HepG2 (cell line): ENCODE measurements around the gene ZFAND2A. TPM values are rescaled to one million over a fixed set of nuclear protein-coding genes. Genes with fewer than 3 reads are reported as not detected.

Source experiments
- HBP1 ChIP-seq: IDR thresholded peaks from 2 replicates; pipeline ENCODE4 v1.6.1; 2016; ENCODE audit warnings: low read depth, control low read depth
- HDAC1 ChIP-seq: sonication (generic); formaldehyde crosslinking; IDR thresholded peaks from 2 replicates; pipeline ENCODE4 v1.5.1; 2020; ENCODE audit warnings: mild to moderate bottlenecking, missing genetic modification reagents
- HNRNPL ChIP-seq: fragments of 200-400 bp; formaldehyde crosslinking; IDR thresholded peaks from 2 replicates; pipeline ENCODE4 v1.6.1; 2017; ENCODE audit warnings: mild to moderate bottlenecking, low read depth, low read length
- KAT7 ChIP-seq: IDR thresholded peaks from 2 replicates; pipeline ENCODE4 v1.6.1; 2018; ENCODE audit warnings: borderline replicate concordance, missing compliant biosample characterization
- KDM5B ChIP-seq: sonication (generic); formaldehyde crosslinking; IDR thresholded peaks from 2 replicates; pipeline ENCODE4 v1.4.0; 2020; ENCODE audit warnings: missing genetic modification reagents, mild to moderate bottlenecking, borderline replicate concordance
- MIER2 ChIP-seq: IDR thresholded peaks from 2 replicates; pipeline ENCODE4 v1.6.1; 2016; ENCODE audit warnings: missing biosample characterization, missing genetic modification reagents
- MYPOP ChIP-seq: sonication (generic); formaldehyde crosslinking; IDR thresholded peaks from 2 replicates; pipeline ENCODE4 v1.8.1; 2023; ENCODE audit warnings: mild to moderate bottlenecking, moderate library complexity, missing genetic modification reagents
- PCBP1 ChIP-seq: fragments of 200-400 bp; formaldehyde crosslinking; IDR thresholded peaks from 2 replicates; pipeline ENCODE4 v1.6.1; 2017; ENCODE audit warnings: mild to moderate bottlenecking, low read depth, low read length, borderline replicate concordance
- PRMT3 ChIP-seq: sonication (generic); formaldehyde crosslinking; IDR thresholded peaks from 2 replicates; pipeline ENCODE4 v1.8.1; 2022; ENCODE audit warnings: low read depth, mild to moderate bottlenecking, moderate library complexity, missing genetic modification reagents, borderline replicate concordance
- RARG ChIP-seq: sonication (generic); formaldehyde crosslinking; IDR thresholded peaks from 2 replicates; pipeline ENCODE4 v1.4.0; 2020; ENCODE audit warnings: low read depth, mild to moderate bottlenecking, missing genetic modification reagents
- SP140L ChIP-seq: sonication (generic); formaldehyde crosslinking; IDR thresholded peaks from 2 replicates; pipeline ENCODE4 v1.4.0; 2020; ENCODE audit warnings: missing genetic modification reagents, borderline replicate concordance
- THAP9 ChIP-seq: sonication (generic); formaldehyde crosslinking; IDR thresholded peaks from 2 replicates; pipeline ENCODE4; 2020; ENCODE audit warnings: missing genetic modification reagents, mild to moderate bottlenecking, borderline replicate concordance
- ZBTB3 ChIP-seq: sonication (generic); formaldehyde crosslinking; IDR thresholded peaks from 2 replicates; pipeline ENCODE4 v1.4.0; 2020; ENCODE audit warnings: low read depth, mild to moderate bottlenecking, moderate library complexity, missing genetic modification reagents, borderline replicate concordance
- ZEB1 ChIP-seq: IDR thresholded peaks from 2 replicates; pipeline ENCODE4 v1.6.1; 2012; ENCODE audit warnings: mild to moderate bottlenecking, low read depth, inconsistent platforms; ENCODE audit not compliant: insufficient replicate concordance
- ZFP1 ChIP-seq: IDR thresholded peaks from 2 replicates; pipeline ENCODE4 v1.6.1; 2016
- ZMAT5 ChIP-seq: sonication (generic); formaldehyde crosslinking; IDR thresholded peaks from 2 replicates; pipeline ENCODE4 v1.5.0; 2020; ENCODE audit warnings: mild to moderate bottlenecking, low read depth, missing genetic modification reagents, borderline replicate concordance
- ZNF138 ChIP-seq: sonication (generic); formaldehyde crosslinking; IDR thresholded peaks from 2 replicates; pipeline ENCODE4 v1.5.0; 2020; ENCODE audit warnings: mild to moderate bottlenecking, low read depth, missing genetic modification reagents
- ZNF501 ChIP-seq: sonication (generic); formaldehyde crosslinking; IDR thresholded peaks from 2 replicates; pipeline ENCODE4 v1.5.1; 2020; ENCODE audit warnings: mild to moderate bottlenecking, moderate library complexity, missing genetic modification reagents
- ZNF512B ChIP-seq: sonication (generic); formaldehyde crosslinking; IDR thresholded peaks from 2 replicates; pipeline ENCODE4 v1.5.1; 2020; ENCODE audit warnings: missing genetic modification reagents, mild to moderate bottlenecking, borderline replicate concordance
- ZNF629 ChIP-seq: sonication (generic); formaldehyde crosslinking; conservative IDR thresholded peaks from 2 replicates; pipeline ENCODE4 v1.5.0; 2020; ENCODE audit warnings: missing genetic modification reagents
- ZNF709 ChIP-seq: sonication (generic); formaldehyde crosslinking; IDR thresholded peaks from 2 replicates; pipeline ENCODE4 v1.5.0; 2020; ENCODE audit warnings: mild to moderate bottlenecking, missing genetic modification reagents
- polyA plus RNA-seq, 8 experiments: library from polyadenylated mRNA; depleted of rRNA in 3 of 8; stranded (reverse) in 7 of 8; unstranded in 1 of 8; fragments of >200 nt; fragmentation: Illumina TruSeq in 4 of 8; extraction: Trizol in 4 of 8; gene quantifications; 2 replicates each; pipeline versions ENCODE4 v1.2.1 to v1.2.3, GENCODE V29; 2011 to 2016; ENCODE audit warnings: low read depth in 4 of 8, missing spikeins in 1 of 8, mixed read lengths in 1 of 8; ENCODE audit not compliant: insufficient read depth in 1 of 8
- total RNA-seq, 5 experiments: library from RNA; depleted of rRNA; stranded (reverse); fragments of >200 nt; fragmentation: Illumina TruSeq; extraction: Trizol; gene quantifications; 2 replicates each; pipeline ENCODE4 v1.2.3, GENCODE V29; 2016; ENCODE audit warnings: low read depth in 1 of 5

ZFAND2A gene
- total and polyA plus RNA-seq, 2 of the 13 experiments (the other 11 are each of a cell fraction or from before 2014, with no cell fraction given) = 140 to 153 TPM

- TF ChIP-seq HBP1 (CRISPR knock-in tag) (0 out of 2 replicates have a peak, but pooled peaks have one; percentile 7), ZNF501 (0 out of 2 replicates have a peak, but pooled peaks have one; percentile 3), RARG (CRISPR knock-in tag) (no peak), PCBP1 (0 out of 2 replicates have a peak, but pooled peaks have one; percentile 35), ZNF138 (CRISPR knock-in tag) (no peak), KDM5B (0 out of 2 replicates have a peak, but pooled peaks have one; percentile 1), ZNF709 (CRISPR knock-in tag) (peak; percentile 5; the same call in 1 of the 2 replicates), ZMAT5 (no peak), PRMT3 (CRISPR knock-in tag) (no peak), THAP9 (CRISPR knock-in tag) (no peak), ZNF629 (no peak), ZNF512B (CRISPR knock-in tag) (no peak), ZEB1 (no peak), KAT7 (peak; percentile 19; the same call in 1 of the 2 replicates), HNRNPL (0 out of 2 replicates have a peak, but pooled peaks have one; percentile 59), SP140L (CRISPR knock-in tag) (no peak), ZBTB3 (CRISPR knock-in tag) (0 out of 2 replicates have a peak, but pooled peaks have one; percentile 51), MIER2 (CRISPR knock-in tag) (peak; percentile 36; the same call in 1 of the 2 replicates), MYPOP (CRISPR knock-in tag) (0 out of 2 replicates have a peak, but pooled peaks have one; percentile 6), HDAC1 (no peak), ZFP1 (CRISPR knock-in tag) (no peak)
Observed at GRCh38 chr7:1160670-1161021, 650 bp upstream of the ZFAND2A start (continued).
